8988T (cell line): ENCODE data around the gene MMRN2.
"Not testable (repeated sequence)": the region's sequence is repeated elsewhere in the genome, so short reads cannot be mapped to it uniquely, and the experiment has no call there.

ENCODE experiments used
- DNase-seq: peaks from one replicate; pipeline ENCODE4 v3.0.0; 2011

MMRN2 gene

GRCh38 chr10:86955501-86956194 is 1.8 kb downstream of the MMRN2 start:
- no peak for DNase-seq

DNA sequence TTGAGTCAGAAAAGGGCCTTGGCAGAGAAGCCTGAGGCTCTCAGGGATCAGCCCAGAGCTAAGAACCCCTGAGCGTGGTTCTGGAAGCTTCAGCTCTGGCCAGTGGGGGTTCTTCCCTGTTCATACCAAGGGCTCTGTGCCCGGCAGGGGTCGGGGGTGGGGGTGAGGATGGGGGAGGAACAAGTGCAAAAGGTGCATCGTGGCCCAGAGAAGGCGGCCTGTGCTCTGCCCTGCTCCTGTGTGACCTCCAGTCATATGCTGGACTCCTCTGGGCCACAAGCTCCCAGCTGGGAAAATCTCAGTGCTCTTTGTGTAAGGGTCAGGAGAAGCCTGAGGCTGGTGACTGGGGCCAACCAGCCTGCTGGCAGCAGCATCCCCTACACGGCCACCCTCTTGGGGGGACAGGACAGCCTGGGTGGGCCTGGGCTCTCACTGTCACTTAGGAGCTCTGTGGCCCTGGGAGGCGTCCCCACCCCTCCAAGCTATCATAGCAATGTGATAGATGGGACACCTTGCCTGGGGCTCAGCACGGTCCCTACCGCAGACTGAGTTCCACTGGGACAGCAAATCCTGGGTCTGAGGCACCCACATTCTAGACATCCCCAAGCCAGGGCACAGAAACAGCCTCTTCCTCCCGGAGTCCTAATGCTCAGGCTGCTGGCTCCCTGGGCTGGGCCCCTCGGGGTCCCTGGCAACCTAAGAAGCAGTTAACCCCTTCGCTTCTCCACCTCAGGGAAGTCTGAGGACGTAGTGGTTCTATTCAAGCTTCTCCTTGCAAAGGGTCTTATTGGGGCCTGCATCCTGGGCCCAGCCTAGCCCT is 2.5 kb downstream of the MMRN2 start:
- DNase-seq = no peak

- DNase-seq = no peak
Measured at GRCh38 chr10:86953747-86954680, 3.4 kb downstream of the MMRN2 start.

DNA sequence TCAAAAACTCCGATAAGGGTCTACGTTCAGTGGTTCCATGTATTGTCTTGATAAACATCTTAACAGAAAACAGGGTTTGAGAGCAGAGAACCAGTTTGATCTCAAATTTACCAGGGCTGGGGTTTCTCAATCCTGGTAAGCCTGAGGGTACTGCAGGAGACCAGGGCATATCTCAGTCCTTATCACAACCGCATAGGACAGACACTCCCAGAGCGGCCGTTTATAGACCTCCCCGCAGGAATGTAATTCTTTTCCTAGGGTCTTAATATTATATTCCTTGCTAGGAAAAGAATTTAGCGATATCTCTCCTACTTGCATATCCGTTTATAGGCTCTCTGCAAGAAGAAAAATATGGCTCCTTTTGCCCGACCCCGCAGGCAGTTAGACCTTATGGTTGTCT is 4.7 kb downstream of the MMRN2 start:
- not testable (repeated sequence) for DNase-seq

DNA sequence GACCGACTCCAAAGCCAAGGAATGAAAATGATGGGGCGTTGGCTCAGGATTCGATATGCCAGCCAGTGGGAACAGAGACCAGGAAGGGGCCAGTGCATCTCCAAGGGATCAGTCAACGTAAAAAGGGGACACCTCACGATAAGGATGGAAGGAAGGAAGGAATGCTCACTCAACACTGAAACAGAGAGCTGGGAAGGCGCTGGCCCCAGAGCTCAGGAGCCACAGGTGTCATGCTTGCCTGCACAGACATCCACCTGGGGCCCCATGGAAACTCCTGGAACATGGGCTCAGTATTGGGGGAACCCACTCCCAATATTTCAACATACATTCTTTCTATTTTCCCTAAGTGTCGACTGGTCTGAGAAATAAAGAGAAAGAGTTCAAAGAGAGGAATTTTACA is 5.3 kb downstream of the MMRN2 start:
- no peak for DNase-seq

- DNase-seq = no peak
Measured at GRCh38 chr10:86951184-86951761, 6.1 kb downstream of the MMRN2 start.

GRCh38 chr10:86950349-86950748 is 7.1 kb downstream of the MMRN2 start:
- no peak for DNase-seq

DNA sequence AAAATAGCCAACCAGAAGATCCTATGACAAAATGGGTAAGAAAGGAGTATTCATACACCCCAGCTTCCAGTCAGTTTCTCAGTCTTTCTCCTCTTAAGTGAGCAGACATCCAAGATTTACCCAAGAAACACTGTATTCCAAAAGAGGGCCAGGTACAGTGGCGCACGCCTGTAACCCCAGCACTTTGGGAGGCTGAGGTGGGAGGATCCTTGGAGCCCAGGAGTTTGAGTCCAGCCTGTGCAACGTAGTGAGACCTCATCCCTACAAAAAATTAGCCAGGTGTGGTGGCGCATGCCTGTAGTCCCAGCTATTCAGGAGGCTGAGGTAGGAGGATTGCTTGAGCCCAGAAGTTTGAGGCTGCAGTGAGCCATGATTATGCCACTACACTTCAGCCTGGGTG is 9.6 kb downstream of the MMRN2 start:
- not testable (repeated sequence) for DNase-seq

- no peak for DNase-seq
Measured at GRCh38 chr10:86946213-86947155, 10.9 kb downstream of the MMRN2 start.

DNA sequence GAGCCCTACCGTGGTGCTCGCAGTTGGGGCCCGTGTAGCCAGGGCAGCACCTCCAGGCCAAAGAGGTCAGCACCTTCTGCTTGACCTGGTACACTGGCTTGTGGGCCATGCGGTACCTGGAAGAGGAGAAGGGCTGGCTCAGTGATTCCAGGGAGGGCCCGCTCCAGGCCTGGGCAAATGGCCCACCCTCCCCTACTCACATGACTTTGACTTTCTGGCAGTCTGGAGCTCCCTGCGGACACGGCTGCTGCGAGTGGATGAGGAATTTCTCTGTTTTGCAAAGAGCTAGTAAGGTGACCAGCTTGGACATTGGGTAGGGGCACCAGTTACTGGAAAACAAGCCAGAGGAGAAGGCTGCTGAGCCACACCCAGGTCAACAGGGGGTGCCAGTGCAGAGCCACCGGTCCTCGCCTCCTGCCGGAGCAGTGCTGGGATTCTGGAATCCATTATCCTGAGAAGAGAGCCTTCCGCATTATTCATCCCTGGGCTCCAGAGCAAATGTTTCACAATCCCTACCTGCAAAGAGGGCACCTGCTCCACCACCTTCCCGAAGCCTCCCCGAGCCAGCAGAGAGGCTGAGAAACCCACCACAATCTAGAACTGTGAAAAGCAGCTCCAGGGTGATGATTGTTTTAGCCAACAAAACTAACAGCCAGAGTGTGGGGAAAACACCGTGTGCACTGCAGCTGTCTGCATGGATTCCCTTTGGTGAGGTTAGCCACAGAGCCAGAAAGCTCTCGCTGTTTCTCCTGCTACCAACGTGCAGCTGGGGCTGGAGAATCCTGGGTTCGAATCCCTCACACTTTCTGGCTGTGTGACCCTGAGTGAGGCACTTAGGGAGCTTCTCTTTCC is 11.8 kb downstream of the MMRN2 start:
- no peak for DNase-seq

DNA sequence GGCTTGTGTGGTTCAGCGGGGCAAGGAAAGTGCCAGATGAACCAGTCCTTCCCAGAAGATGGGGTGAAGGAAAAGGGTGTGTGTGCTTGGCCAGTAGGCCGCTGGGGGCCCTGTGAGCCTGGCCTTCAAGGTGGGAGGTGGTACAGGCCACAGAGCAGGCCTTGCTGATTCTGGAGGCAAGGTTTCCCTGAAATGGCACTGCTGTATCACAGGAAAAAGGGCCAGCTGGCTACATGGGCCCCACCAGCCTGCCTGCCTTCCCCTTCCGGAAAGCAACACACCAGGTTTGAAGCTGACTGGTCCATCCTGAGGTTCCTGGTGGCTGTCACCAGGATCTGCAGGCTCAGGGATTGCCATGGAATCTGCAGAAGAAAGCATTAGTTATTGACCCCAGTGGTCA is 12.5 kb downstream of the MMRN2 start:
- no peak for DNase-seq

DNA sequence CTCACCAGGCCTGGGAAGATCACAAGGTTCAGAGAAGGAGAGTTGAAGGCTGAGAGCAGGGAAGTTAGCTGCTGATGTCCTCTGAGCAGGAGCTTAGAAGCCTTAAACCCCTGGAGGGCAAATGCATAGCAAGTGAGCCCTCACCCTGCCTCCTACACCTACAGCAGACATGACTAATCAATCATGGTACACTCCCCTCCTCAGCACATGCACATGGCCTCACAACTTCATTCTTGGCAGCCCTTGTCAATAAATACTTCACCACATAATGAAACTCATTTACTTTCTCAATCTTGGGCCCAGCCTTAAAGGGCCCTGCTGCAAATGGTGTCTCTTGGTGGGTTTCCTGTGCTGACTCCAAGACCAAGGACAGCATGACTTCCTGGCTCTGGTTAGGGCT is 12.9 kb downstream of the MMRN2 start:
- no peak for DNase-seq

GRCh38 chr10:86944031-86944419 is 13.4 kb downstream of the MMRN2 start:
- no peak for DNase-seq

GRCh38 chr10:86943316-86944030 is 13.9 kb downstream of the MMRN2 start:
- no peak for DNase-seq

DNA sequence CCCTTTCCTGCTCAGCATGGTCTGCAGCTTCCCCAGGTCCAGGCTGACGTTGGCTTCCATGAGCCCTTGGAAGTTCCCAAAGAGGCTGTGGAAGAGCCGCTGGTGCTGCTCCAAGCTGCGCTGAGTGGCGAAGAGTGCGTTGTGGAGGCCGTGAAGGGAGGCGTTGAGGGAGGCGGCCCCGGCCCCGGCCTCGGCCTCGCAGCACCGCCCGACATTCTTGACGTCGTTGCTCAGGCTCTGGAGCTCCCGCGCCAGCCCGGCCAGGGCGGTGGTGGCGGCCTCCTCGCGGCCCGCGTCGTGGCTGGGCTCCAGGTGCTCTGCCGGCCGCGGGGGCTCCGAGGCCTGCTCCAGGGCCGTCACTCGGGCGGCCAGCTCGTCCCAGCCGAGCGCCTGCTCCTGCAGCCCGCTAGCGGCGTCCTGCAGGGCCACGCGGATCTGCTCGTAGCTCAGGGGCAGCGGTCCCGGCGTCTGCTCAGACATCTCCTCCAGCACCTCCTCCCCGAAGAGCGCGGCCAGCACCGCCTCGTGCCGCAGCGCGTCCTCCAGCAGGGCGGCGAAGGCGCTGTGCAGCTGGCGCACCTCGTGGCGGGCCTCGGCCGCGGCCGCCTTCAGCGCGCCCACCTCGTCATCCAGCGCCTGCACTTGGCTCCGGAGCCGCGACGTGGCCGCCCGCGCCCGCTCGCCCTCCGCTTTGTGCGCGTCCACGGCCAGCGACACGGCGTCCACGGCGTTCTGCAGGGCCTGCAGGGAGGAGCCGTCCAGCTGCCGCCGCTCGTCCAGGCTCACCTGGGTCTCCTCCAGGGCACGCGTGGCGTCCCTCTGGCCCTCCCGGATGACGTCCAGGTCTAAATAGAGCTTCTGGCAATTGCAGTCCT is 14.7 kb downstream of the MMRN2 start:
- no peak for DNase-seq

DNA sequence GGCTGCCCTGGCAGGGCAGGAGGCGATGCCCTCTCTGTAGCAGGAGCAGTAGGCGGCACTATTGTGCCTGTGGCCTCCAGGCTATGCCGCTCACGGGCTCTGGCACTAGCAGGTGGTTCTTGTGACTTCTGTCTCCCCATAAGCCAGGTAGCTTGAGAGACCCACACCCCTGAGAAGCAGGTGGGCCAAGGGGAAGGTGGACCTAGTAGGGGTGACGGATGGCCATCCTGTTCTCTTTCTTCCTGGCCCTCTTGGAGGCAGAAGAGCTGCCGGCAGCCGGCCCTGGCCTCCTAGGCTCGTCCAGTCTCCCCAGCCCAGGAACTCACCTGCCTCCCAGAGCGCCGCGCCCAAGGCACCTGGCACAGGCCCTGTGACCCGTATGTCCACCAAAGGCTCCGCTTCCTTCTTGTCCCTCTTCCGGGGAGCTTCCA is 15.4 kb downstream of the MMRN2 start:
- no peak for DNase-seq

DNA sequence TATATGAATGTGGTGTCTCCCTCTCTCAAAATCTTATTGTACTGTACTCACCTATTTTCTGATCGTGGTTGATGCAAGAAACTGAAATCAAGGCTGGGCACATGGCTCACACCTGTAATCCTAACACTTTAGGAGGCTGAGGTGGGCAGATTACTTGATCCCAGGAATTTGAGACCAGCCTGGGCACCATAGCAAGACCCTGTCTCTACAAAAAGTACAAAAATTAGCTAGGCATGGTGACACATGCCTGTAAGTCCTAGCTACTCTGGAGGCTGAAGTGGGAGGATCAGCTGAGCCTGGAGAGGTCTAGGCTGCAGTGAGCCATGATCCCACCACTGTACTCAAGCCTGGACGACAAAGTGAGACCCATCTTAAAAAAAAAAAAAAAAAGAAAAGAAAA is 16.0 kb downstream of the MMRN2 start:
- DNase-seq = no peak

DNA sequence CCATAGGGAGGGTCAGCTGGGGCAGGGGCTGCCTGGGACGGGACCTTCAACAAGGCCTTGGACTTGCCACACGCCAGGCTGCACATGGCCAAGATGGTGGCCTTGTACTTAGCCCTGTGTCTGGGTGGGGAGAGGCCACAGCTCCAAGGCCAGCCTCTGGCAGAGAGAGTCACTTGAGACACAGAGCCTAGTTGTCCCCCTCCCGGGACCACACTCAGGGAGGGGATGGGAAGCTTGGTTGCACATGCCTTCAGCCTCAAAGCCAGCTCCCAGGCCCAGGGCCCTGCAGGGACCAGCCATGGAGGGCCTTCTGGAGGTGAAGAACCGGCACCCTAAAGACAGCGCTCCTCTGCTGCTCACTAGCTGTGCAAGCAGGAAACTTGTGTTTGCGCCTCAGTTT is 16.7 kb downstream of the MMRN2 start:
- DNase-seq = no peak

DNA sequence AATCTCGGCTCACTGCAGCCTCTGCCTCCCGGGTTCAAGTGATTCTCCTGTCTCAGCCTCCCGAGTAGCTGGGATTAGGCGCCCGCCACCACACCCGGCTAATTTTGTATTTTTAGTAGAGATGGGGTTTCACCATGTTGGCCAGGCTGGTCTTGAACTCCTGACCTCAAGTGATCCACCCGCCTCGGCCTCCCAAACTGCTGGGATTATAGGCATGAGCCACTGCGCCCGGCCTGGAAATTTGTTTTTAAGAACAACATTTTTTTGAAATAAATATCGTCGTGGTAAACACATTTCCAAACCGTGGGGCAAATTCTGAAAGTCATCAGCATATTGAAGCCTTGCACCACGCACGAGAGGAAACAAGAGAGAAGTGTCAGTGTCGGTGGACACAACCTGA is 17.3 kb downstream of the MMRN2 start:
- not testable (repeated sequence) for DNase-seq
